HAP-1 (cell line): ENCODE measurements around the gene OR7G1.
"Not testable (repeated sequence)": the region's sequence is repeated elsewhere in the genome, so short reads cannot be mapped to it uniquely, and the experiment has no call there.

ENCODE experiments used
- DNase-seq, 2 experiments: peaks; one replicate each; pipeline ENCODE4 v3.0.0-alpha.2; 2016 to 2020; ENCODE audit warnings: low spot score in 2 of 2
- H3K27me3 ChIP-seq: fragments of 250-450 bp; sonication (Bioruptor Pico); 2 replicates; pipeline ENCODE4 v1.5.1; 2020; ENCODE audit warnings: low read depth, mild to moderate bottlenecking, moderate library complexity
- H3K36me3 ChIP-seq: fragments of 250-450 bp; sonication (Bioruptor Pico); replicated peaks from 2 replicates; pipeline ENCODE4 v1.5.1; 2020; ENCODE audit warnings: mild to moderate bottlenecking
- H3K4me1 ChIP-seq: fragments of 250-450 bp; sonication (Bioruptor Pico); 2 replicates; pipeline ENCODE4 v1.5.1; 2020; ENCODE audit warnings: mild to moderate bottlenecking
- H3K4me3 ChIP-seq: fragments of 250-450 bp; sonication (Bioruptor Pico); 2 replicates; pipeline ENCODE4 v1.5.1; 2020; ENCODE audit warnings: mild to moderate bottlenecking, moderate library complexity
- H3K9me3 ChIP-seq: fragments of 250-450 bp; sonication (Bioruptor Pico); 2 replicates; pipeline ENCODE4 v1.5.1; 2020; ENCODE audit warnings: mild to moderate bottlenecking, moderate library complexity
- in situ Hi-C: fragments of 300-500 bp; cut with MboI; formaldehyde crosslinking; loops from 3 replicates; pipeline ENCODE4 v1.14.3; 2020; ENCODE audit warnings: low sequenced_read_pairs, inconsistent platforms, mixed read lengths

OR7G1 gene

DNA sequence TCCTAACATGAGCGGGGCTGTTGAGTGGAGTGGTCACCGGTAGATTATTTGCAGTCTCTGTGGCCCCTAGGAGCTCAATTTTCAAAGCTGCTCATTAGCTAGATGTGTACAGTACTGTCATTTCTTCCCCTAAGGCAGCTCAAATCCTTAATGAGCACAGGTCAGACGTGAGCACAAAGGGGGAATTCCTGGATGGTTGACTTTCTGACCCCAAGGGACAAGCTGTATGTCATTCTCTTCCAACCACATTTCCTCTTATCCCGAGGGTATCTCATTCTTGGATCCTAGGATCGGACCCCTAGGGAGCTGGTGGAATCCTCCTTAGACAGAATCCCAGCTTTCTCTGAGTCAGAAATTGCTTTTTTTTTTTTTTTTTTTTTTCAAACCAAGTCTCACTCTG lies 16.9 kb upstream of the OR7G1 start:
- H3K9me3 ChIP-seq: no peaks in the 10 kb centered on the region
- no peak overlapping the region for H3K4me3 ChIP-seq
- H3K36me3 ChIP-seq: no peaks in the 10 kb centered on the region
- in situ Hi-C loops: no loop called here
- no peaks in the 10 kb centered on the region for H3K27me3 ChIP-seq
- H3K4me1 ChIP-seq: no peaks in the 10 kb centered on the region
- no peak for DNase-seq

DNA sequence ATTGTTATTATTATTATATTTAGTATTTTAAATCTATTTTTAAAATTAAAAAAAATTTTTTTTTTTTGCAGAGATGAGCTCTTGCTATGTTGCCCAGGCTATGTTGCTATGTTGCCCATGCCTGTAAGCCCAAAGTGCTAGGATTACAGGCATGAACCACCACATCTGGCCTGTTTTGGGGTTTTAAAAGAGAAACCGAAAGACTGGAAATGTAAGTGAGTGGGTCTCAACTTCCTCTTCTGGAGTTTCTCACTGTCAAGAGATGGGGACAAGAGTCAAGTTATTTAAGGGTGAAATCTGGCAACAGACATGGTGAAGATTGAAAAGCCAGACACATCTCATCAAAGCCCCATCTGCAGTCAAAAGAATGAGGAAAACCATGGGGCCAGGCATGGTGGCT lies 15.4 kb upstream of the OR7G1 start:
- Histone ChIP-seq H3K36me3 (no peaks in the 10 kb centered on the region), H3K9me3 (no peaks in the 10 kb centered on the region), H3K4me3 (no peak overlapping the region), H3K27me3 (no peaks in the 10 kb centered on the region), H3K4me1 (no peaks in the 10 kb centered on the region)
- in situ Hi-C loops: no loop called here
- DNase-seq: no peak

DNA sequence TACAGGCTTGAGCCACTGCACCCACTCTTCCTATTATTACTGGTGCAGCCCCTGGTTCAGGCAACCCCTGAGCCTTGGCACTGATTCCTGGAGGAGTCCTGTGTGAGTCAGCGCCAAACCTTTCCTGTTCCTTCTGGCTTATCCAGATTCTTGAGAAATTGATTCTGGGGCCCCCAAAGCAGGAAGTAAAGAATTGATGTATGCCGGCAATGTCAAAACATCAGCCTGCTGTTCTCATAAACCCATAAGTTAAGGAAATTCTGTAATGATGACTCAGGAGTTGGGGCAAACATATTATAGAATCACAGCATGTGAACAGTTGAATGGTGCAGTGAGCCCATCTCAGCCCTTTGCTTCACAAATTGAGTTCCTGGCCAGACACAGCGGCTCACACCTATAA lies 12.6 kb upstream of the OR7G1 start:
- in situ Hi-C loops: no loop called here
- H3K4me3 ChIP-seq: no peak overlapping the region
- H3K36me3 ChIP-seq: no peaks in the 10 kb centered on the region
- H3K4me1 ChIP-seq: no peaks in the 10 kb centered on the region
- H3K9me3 ChIP-seq: no peaks in the 10 kb centered on the region
- H3K27me3 ChIP-seq: no peaks in the 10 kb centered on the region
- DNase-seq: no peak

DNA sequence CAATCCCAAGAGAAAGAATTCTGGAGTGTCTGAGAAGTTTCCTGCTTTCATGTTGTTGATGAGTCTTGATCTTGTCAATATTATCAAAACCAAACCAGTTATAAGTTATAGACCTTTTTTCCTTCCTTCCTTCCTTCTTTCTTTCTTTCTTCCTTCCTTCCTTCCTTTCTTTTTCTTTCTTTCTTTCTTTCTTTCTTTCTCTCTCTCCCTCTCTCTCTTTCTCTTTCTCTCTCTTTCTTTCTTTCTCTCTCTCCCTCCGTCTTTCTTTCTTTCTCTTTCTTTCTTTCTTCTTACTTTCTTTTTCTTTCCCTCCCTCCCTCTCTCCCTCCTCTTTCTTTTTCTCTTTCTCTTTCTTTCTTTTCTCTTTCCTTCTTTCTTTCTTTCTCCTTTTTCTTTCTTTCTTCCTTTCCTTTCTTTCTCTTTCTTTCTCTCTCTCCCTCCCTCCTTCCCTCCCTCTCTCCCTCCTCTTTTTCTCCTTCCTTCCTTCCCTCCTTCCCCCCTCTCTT lies 11.4 kb upstream of the OR7G1 start, which contains the start of gene OR7G3:
Gene OR7G3, minus strand, starts transcription at position 51 of the 506 bp plus-strand sequence. Its CDS starts 0 bp downstream, at position 51.
- no peaks in the 10 kb centered on the region for H3K27me3 ChIP-seq
- in situ Hi-C loops: no loop called here
- H3K4me3 ChIP-seq: no peak within 1 kb of the TSS
- H3K36me3 ChIP-seq: no peaks in the 10 kb centered on the region
- DNase-seq: no peak
- H3K9me3 ChIP-seq: no peaks in the 10 kb centered on the region
- H3K4me1 ChIP-seq: no peaks in the 10 kb centered on the region

DNA sequence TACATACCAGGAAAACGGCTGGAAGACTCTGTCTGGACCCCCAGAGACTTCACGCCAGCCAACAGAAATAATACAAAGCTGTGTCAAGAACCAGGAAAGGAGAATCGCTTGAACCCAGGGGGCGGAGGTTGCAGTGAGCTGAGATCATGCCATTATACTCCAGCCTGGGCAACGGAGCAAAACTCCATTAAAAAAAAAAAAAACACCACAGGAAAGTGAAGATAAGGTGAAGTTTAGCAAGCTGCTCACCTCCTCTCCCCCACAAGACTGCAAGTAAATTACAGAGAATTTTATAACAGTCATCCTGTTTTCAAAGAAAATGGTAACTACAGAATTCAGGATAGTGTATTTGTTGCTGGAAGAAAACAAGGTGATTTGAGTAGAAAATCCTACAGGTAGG lies 984 bp upstream of the OR7G1 start:
- H3K27me3 ChIP-seq: no peaks in the 10 kb centered on the region
- in situ Hi-C loops: no loop called here

DNA sequence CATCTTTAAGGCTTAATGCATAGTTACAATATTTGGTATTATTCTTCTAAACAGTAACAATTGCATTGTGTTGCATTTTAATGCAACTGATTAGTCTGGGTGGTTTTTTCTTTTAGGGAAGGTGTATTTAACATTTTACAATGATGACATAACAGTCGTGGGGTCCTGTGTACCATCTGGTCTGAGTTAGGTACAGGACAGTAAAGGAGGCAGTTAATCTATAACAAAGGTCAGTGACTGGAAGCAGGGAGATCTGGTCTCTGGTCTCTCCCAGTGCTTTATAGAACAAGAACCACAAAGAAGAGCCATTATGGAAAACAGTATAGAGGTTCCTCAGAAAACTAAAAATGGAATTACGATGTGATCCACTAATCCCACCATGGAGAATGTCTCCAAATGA lies 5.6 kb downstream of the OR7G1 start:
- no peaks in the 10 kb centered on the region for H3K4me1 ChIP-seq
- no peaks in the 10 kb centered on the region for H3K36me3 ChIP-seq
- H3K27me3 ChIP-seq: no peaks in the 10 kb centered on the region
- in situ Hi-C loops: no loop called here
- no peak for DNase-seq
- H3K9me3 ChIP-seq: no peaks in the 10 kb centered on the region
- no peak overlapping the region for H3K4me3 ChIP-seq

More for the DNA sequence above, 984 bp upstream of the OR7G1 start:
- Histone ChIP-seq H3K9me3 (no peaks in the 10 kb centered on the region), H3K36me3 (no peaks in the 10 kb centered on the region), H3K4me1 (no peaks in the 10 kb centered on the region), H3K4me3 (no peak overlapping the region)
- DNase-seq: no peak

DNA sequence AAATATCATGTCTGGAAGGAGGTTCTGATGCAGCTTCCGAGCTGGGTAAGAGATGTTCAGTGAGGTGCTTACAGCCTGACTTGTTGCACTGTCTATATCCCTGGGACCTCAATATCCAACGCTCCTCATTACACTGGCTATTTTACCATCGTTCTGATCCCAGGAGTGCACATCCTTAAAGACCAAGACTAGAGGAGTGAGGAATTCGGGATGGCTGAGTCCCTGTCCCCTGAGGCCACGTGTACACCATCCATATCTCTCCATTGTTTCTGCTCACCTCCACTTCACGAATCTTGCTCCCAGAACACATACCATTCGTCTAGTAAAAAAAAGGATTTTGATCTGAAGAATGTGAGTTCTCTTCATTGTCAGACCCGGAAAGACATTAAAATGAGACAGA lies 8.2 kb downstream of the OR7G1 start, which contains the start of gene OR7G2:
Gene OR7G2, minus strand, starts transcription at position 101 of the 400 bp plus-strand sequence. CDS start 4,232 bp downstream, outside the sequence.
- peak in 1 of 2 experiments; percentile 2 for DNase-seq
- no peaks in the 10 kb centered on the region for H3K4me1 ChIP-seq
- H3K4me3 ChIP-seq: no peak within 1 kb of the TSS
- no peaks in the 10 kb centered on the region for H3K36me3 ChIP-seq
- in situ Hi-C loops: no loop called here
- H3K27me3 ChIP-seq: no peaks in the 10 kb centered on the region
- no peaks in the 10 kb centered on the region for H3K9me3 ChIP-seq

DNA sequence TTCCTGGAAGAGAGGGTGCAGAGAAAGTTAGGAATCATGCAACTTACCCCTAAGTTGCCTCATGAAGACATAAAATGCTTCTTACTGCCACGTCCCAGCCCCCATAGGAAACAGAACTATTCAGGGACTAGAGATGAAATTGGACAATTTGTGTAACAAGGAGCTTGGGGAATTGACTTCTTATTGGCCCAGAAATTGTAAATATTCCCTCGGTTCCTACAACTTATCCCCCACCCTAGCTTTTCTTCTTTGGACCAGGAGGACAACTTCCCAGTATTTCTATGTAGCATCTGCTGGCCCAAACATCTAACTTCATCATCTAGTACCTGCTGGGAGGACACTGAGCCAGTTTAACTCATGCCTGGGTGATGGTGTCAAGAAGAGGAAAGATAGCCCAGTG lies 28.8 kb downstream of the OR7G1 start, which contains the start of gene OR1M1:
Gene OR1M1, plus strand, starts transcription at position 301 of the 400 bp plus-strand sequence. CDS start 6,184 bp downstream, outside the sequence.
- peaks cover 19% of the 10 kb centered on the region; the same call in 1 of the 2 replicates for H3K27me3 ChIP-seq
- H3K4me3 ChIP-seq: no peak within 1 kb of the TSS
- in situ Hi-C loops: loop anchor here (10.0 kb wide), 1 partner anchor 432 kb away; no protein-coding TSS in a partner anchor
- H3K4me1 ChIP-seq: no peaks in the 10 kb centered on the region
- DNase-seq: no peak
- H3K36me3 ChIP-seq: no peaks in the 10 kb centered on the region
- no peaks in the 10 kb centered on the region for H3K9me3 ChIP-seq

DNA sequence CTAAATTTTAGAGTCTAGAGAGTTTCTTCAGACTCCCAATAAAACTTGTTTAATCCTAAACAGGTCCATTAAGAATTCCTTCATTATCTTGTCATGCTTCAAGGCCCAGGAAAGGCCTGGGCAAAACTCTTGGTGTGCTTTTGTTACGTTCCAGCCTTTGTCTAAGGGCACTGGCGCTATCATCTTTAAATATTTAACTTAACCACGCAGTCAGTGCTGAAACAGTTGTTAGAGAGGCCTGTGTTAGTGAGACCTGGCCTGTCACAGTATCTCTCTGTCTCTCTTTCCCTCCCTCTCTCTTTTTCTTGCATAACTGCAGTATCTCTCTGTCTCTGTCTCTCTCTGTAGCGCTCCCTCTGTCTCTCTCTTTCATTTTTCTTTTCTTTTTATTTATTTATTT lies 36.9 kb downstream of the OR7G1 start:
- Histone ChIP-seq H3K36me3 (no peaks in the 10 kb centered on the region), H3K9me3 (no peaks in the 10 kb centered on the region), H3K4me1 (peaks cover 11% of the 10 kb centered on the region), H3K4me3 (no peak overlapping the region), H3K27me3 (no peaks in the 10 kb centered on the region)
- no peak for DNase-seq
- in situ Hi-C loops: no loop called here

DNA sequence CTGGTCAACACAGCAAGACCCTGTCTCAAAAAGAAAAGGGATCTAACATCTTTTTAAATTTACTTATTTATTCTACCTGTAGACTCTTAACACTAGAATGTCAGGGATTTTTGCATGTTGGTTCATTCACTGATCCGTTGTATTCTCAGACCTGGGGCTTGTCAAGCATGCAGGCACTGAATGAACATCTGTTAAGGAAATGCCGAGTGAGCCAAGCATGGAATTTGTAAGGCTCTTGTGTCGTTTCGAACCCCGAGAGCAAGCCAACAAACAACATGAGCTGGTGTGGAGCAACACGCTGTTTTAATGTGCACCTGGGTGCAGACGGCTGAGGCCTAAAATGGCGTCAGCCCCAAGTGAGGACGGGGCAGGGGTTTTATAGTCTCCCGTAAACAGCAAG lies 38.7 kb downstream of the OR7G1 start:
- Histone ChIP-seq H3K36me3 (no peaks in the 10 kb centered on the region), H3K4me3 (no peak overlapping the region), H3K27me3 (no peaks in the 10 kb centered on the region), H3K9me3 (no peaks in the 10 kb centered on the region), H3K4me1 (peaks cover 11% of the 10 kb centered on the region)
- no peak for DNase-seq
- in situ Hi-C loops: no loop called here

DNA sequence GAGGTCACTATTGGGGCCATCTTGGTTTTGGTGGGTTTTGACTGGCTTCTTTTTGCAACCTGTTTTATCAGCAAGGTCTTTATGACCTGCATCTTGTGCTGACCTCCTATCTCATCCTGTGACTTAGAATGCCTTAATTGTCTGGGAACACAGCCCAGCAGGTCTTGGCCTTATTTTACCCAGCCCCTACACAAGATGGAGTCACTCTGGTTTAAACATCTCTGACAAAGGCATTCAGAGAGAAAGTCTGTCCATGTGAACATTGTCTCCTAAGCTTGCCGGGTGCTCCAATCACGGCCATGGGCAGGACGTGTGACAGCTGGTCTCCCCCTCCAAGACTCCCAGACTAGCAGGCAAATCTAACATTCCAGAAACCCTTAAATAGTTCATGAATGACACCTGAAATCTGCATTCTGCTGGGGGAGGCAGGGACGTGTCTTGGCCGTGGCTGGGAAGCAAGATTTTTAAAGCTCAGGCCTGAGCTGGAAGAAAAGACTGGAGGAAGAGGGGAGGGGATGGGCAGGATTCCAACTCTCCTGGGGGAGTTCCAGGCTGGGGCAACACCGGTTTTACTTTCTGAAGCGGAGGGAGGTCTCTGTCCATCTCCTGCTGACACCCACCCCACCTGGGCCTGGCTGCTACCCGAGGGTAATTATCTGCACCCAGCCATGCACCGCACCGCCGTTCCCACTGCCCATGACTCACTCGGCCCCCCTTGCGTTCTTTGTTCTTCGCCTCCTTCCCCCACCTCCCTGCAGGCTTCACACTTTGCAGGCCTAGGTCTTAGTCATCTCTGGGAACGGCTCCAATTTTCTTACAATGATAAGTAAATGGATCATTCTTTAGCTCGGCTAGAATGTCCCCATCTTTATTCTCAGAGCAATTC lies 40.3 kb downstream of the OR7G1 start:
- no peaks in the 10 kb centered on the region for H3K36me3 ChIP-seq
- H3K9me3 ChIP-seq: no peaks in the 10 kb centered on the region
- DNase-seq: peak; percentile 81 to 88
- H3K27me3 ChIP-seq: no peaks in the 10 kb centered on the region
- H3K4me3 ChIP-seq: no peak overlapping the region
- in situ Hi-C loops: no loop called here
- H3K4me1 ChIP-seq: peaks cover 11% of the 10 kb centered on the region

DNA sequence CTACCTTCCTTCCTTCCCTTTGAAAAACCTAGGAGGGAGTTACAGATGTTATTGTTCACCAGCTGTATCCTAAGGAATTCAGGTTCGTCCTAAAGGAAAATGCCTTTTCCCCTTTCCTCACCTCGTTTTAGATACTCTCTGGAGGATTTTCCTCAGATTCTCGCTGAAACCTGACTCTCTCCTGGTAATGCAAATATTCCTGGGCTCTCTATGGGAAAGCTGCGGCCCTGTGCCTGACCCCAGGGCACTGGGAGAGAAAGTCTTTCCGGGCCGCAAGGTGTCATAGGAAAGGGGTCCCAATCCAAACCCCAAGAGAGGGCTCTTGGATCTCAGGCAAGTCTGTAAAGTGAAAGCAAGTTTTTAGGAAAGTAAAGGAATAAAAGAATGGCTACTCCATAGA lies 41.8 kb downstream of the OR7G1 start:
- Histone ChIP-seq H3K4me3 (no peak overlapping the region), H3K4me1 (peaks cover 11% of the 10 kb centered on the region), H3K36me3 (no peaks in the 10 kb centered on the region), H3K27me3 (no peaks in the 10 kb centered on the region), H3K9me3 (no peaks in the 10 kb centered on the region)
- in situ Hi-C loops: no loop called here
- DNase-seq: no peak

DNA sequence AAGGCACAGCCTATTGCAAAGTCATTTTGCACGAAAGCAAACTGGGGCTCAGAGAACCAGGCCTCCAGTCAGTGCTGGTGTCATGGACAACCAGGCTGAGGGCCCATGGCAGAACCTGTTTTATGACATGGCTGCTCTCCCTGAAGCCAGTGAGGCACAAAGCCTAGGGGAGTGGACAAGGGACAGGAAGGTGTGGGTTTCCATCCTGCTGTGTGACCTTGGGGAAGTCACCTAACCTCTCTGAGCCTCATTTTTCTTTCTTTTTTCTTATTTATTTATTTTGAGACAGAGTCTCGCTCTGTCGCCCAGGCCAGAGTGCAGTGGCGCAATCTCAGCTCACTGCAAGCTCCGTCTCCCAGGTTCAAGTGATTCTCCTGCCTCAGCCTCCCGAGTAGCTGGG lies 43.8 kb downstream of the OR7G1 start:
- H3K27me3 ChIP-seq: not testable (repeated sequence)

DNA sequence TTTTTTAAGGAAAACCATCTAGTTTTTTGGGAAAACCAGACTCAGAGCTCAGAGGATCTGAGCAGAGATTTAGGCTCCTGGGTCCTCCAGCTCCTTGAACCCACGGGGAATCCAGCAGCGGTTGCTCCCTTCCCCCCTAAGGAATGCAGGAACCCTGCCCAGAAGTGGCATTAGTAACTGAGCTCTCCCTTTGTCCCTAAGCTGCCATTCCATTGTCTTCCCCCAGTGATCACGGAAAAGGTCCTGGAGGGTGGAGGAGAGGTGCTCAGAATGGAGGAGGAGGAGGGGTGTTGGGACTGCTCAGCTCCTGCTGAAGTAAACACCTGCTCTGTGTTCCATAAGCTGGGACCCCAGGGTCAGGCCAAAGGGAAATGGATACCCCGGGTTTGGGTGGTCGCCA lies 45.5 kb downstream of the OR7G1 start:
- H3K36me3 ChIP-seq: no peaks in the 10 kb centered on the region
- peak; percentile 60 to 72 for DNase-seq
- peaks cover 6% of the 10 kb centered on the region for H3K4me1 ChIP-seq
- no peak overlapping the region for H3K4me3 ChIP-seq
- no peaks in the 10 kb centered on the region for H3K9me3 ChIP-seq
- no peaks in the 10 kb centered on the region for H3K27me3 ChIP-seq
- in situ Hi-C loops: no loop called here

More for the DNA sequence above, 43.8 kb downstream of the OR7G1 start:
- in situ Hi-C loops, H3K36me3 ChIP-seq, DNase-seq, H3K4me3 ChIP-seq, H3K9me3 ChIP-seq: not testable (repeated sequence)
- H3K4me1 ChIP-seq: peaks cover 11% of the 10 kb centered on the region
